HG03135 (cell line): Measurements from ENCODE around the gene SNORC.
"Not testable (repeated sequence)": the region's sequence is repeated elsewhere in the genome, so short reads cannot be mapped to it uniquely, and the experiment has no call there.

ENCODE experiments used
- ATAC-seq: cut with Tn5 transposase; IDR thresholded peaks from one replicate; pipeline ENCODE4 v1.9.1; 2021; ENCODE audit warnings: mild to moderate bottlenecking, moderate library complexity; ENCODE audit not compliant: unreplicated experiment

Gene SNORC

GRCh38 chr2:232894746-232895145 lies 24.7 kb downstream of the SNORC start:
- ATAC-seq: no peak

GRCh38 chr2:232896111-232896510 lies 26.0 kb downstream of the SNORC start:
- ATAC-seq: no peak

GRCh38 chr2:232896720-232897597 lies 26.9 kb downstream of the SNORC start:
- no peak for ATAC-seq

- ATAC-seq: no peak
Observed at GRCh38 chr2:232897598-232898408, 27.7 kb downstream of the SNORC start.

GRCh38 chr2:232898592-232899543 lies 28.8 kb downstream of the SNORC start:
- ATAC-seq: no peak

GRCh38 chr2:232900811-232901735 lies 31.0 kb downstream of the SNORC start:
- ATAC-seq: no peak

GRCh38 chr2:232901736-232902578 lies 31.9 kb downstream of the SNORC start:
- no peak for ATAC-seq

- ATAC-seq: no peak
Observed at GRCh38 chr2:232903989-232904388, 33.9 kb downstream of the SNORC start.

GRCh38 chr2:232906867-232907717 lies 37.0 kb downstream of the SNORC start:
- ATAC-seq: not testable (repeated sequence)

- not testable (repeated sequence) for ATAC-seq
Observed at GRCh38 chr2:232907718-232908085, 37.6 kb downstream of the SNORC start.

GRCh38 chr2:232908695-232909094 lies 38.6 kb downstream of the SNORC start:
- ATAC-seq: no peak

- ATAC-seq: no peak
Observed at GRCh38 chr2:232910376-232910775, 40.3 kb downstream of the SNORC start.

GRCh38 chr2:232911712-232912277 lies 41.7 kb downstream of the SNORC start:
- no peak for ATAC-seq

GRCh38 chr2:232913903-232914302 lies 43.8 kb downstream of the SNORC start:
- ATAC-seq: no peak

GRCh38 chr2:232919141-232919540 lies 49.1 kb downstream of the SNORC start:
- ATAC-seq: no peak

- ATAC-seq: no peak
Observed at GRCh38 chr2:232920055-232920454, 50.0 kb downstream of the SNORC start.

GRCh38 chr2:232920760-232921159 lies 50.7 kb downstream of the SNORC start:
- ATAC-seq: no peak

GRCh38 chr2:232924433-232924832 lies 54.4 kb downstream of the SNORC start:
- no peak for ATAC-seq
